Measurements from ENCODE around the gene TRAPPC12.

Gene TRAPPC12

DNA sequence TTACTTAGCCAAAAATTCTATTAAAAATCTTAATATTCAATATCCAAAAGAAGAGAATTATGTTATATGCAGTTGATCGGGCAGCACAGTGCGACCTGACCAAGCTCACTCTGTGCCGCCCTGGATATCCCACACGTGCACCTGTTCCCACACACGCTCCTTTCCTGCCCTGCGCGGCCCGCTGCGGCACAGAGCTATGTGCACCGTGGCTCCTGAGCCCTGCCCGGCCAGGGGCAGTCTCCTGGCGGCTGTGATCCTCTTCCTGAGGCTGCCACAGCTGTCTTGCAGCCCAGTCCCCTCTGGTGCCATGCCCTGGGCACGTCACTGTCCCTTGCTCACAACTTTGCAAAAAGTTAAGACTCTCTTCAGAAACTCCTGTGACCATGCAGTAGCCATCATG lies 29.3 kb downstream of the TRAPPC12 start:
- DNase-seq (ENCODE audit: low read depth in 3 of 3), result no peak

DNA sequence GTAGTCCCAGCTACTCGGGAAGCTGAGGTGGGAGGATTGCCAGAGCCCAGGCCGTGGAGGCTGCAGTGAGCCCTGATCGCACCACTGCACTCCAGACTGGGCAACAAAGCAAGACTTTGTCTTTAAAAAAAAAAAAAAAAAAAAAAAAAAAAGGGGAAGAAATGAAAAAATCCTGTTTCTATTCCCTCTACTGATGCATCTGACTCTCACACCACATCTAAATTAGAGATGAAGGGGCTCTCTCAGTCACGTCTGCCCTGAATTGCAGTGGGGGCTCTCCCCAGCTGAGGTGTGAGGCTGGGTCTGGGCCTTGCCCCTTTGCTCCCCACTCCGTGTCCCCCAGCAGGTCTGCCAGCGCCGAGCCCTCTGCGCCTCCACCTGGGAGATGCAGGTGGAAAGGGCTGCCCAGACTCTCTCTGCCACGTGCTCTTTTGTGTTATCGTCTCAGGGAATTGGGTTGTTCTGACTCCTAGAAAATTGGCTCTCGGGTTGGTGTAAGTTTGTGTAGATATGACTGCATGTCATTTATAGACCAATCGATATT lies 30.2 kb downstream of the TRAPPC12 start:
- no peak for DNase-seq (ENCODE audit: low read depth in 3 of 3)

DNA sequence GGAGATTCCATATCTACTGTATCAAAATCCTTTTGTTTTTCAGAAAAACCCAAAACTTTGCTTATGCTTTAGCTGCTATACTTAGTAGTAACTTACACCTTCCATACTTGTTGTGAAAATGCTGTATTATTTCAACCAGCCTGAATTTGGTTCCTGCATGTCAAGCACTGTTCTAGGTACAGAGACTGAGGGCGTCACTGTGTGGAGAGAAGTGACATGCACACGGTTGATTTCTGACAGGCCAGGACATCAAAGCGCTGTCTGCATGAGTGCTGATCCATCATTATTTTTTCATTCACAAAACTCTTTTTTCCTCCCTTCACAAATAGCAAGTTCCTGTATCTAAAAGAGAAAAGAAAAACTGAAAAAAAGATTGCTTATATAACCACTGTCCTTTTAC lies 31.6 kb downstream of the TRAPPC12 start:
- DNase-seq (ENCODE audit: low read depth in 3 of 3), result no peak

DNA sequence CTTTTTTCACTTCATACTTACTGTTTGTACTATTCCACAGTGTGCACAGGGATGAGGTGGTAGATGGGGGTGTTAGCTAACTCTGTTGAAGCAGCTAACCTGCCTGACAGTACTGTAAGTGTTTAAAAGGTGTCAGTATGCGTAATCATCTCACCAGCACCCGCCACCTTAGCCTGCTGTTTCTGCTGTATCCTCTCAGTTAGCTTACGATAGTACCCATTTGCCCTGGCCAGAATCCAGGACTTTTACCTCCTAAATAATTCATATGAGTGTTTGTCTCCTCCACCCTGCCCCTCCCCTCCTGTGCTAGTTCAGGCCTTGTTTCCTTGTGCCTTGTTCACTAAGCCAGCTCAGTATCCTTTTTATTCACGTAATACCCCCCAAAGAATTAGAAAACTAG lies 34.2 kb downstream of the TRAPPC12 start:
- no peak for DNase-seq (ENCODE audit: low read depth in 3 of 3)

DNA sequence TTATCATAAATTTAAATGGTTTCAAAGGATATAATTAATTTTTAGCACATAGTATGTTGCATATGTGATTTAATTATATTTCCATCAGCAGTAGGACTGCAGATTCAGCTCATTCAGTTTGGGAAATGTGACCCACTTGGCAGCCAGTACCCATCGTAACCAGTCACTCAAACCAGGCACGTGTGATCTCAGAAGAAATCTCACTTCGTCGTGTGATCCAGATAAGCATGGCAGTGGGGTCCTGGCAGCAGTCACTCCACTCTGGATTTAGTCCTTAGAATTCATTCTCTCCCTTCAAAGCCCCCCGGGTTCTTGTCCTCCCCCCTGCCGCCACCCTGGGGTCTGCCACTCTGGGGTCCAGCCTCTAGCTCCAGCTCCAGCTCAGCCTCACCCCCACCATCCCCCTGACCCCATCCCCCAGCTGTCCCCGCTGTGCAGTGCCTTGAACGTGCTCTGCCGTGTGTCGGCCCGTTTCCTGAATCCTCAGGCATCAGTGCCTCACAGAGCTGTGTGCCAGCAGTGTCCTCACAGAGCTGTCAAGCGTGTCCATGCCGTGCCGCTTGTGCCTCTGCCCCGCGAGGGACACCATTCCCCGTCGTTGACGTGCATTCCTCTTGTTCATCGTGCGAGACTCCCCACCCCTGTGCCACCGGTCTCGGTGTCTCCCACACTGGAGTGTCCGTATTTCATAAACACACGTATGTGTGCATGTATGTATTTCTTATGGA lies 34.8 kb downstream of the TRAPPC12 start:
- DNase-seq (ENCODE audit: low read depth in 3 of 3), result no peak

DNA sequence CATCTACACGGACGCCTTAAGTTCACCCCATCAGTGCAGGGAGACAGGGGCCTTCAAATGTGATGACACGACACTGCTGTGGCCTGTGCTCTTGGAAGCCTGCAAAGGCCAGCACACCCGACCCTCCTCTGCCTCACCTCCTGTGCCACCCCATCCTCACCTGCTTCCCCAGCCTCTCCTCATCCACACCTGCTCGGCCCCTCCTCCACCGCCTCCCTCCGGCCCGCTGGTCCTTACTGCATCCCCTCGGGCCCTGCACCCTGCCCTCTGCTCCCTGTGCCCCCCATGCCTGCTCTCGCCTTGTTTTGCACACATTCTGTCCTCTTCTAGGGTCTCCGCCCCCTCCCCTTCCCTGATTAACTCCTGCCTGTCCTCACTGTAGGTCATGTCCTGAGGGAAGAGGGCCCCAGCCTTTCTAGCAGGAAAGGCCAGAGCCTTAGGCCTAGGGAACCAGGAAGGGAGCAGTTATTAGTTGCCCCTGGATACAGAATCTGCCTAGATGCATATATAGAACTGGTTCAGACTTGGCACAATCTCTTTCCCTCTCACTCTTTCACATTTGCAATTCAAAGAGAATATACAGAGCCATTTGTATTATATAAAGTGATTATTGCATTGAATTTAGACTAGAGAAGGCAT lies 39.4 kb downstream of the TRAPPC12 start:
- DNase-seq (ENCODE audit: low read depth in 3 of 3), result no peak

DNA sequence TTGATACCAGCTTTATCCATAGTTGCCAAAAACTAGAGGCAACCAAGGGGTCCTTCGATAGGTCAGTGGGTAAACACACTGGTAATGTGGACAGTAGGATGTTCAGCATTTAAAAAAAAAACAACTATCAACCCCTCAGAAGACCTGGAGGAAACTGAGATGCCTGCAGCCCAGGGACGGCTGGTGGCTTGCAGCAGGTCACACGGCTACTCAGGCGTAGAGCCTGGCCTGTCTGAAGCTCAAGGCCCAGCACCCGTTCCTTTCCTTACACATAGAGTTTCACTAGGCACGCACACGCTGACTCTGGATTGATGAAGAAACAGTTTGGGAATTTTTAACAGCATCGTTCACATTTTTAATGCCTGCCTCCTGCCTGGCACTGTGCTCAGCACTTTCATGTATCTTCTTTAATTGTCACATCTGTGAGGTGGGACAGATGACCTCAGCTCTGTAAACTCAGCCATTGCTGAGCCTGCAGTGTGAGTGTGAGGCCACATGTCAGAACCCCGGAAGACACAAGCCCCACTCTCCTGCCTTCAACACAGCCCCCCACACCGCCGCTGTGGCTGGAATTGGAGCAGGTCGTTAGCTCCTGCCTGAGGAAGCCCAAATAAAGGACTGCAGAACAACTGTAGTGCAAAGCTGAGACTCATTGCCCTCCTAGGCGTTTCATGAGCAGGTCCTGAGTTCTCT lies 40.7 kb downstream of the TRAPPC12 start:
- no peak for DNase-seq (ENCODE audit: low read depth in 3 of 3)

DNA sequence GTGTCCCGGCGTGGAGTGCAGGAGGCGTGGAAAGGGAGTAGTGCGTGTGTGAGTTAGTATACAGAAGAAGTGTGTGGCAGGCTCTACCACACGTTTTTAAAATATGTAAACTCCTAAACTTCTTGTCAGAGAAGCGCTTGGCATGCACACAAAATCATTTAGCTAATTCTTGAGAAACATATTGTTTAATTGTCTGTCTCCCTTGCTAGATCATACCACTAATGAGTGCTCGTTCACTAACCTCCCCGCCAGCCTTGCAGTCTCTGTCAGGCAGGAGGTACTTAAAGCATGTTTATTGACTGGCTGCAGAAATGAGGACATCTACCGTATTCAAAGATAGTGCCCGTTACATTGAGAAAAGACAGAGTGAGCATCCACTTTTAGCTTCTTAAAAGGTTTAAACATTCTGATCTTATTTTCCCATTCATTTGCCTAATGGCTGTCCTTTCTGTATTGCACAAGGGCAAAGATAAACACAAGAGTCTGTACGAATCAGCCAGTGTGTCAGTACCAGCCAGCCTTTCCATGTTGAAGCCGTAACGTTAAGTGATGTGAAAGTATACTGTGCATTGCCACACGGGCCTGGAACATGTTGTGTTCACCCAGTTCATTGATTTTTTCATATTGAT lies 41.4 kb downstream of the TRAPPC12 start:
- DNase-seq (ENCODE audit: low read depth in 3 of 3), result no peak

DNA sequence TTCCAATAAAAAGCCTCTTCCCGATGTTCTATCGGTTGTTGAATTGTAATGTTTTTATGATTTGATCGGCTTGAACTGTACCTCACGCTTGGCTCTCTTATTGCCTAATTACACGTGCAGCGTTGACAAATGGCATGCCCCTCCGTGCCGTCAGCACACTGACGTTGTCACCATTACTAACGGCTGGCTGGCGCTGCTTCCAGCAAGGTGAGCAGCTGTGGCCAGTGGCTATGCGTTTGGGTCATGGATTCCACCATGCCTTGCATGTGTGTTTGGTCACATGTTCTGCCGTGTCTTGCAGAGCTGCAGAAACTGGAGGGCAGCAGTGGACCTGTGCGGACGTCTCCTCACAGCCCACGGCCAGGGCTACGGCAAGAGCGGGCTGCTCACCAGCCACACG lies 42.1 kb downstream of the TRAPPC12 start:
- no peak for DNase-seq (ENCODE audit: low read depth in 3 of 3)

DNA sequence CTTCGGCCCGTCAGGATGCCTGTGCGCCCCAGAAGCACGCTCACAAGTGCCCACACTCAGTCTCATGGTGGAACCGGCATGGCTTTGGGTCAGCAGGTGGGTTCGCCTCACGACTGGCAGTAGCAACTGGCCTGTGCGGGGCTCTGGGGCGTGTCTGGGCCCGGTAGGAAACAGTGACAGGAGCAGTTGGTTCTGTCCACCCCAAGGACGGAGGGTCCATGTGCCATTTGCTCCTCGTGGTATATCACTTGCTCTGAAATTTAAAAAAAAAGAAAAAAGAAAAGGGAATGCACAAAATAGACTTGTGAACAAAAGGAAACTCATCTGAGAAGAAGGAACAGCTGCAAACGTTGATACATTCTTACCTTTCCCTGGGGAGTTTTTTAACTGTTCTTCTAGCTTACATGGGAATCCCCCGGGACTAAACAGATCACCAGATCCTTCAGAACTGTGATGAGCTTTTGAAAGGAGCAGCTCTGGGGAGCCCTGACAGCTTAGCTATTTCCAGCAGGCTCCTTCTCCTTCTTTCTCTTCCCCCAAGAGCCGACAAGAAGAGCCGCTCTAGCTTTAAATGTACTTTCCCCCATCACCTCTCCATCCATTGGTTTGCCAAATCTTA lies 42.8 kb downstream of the TRAPPC12 start:
- no peak for DNase-seq (ENCODE audit: low read depth in 3 of 3)

DNA sequence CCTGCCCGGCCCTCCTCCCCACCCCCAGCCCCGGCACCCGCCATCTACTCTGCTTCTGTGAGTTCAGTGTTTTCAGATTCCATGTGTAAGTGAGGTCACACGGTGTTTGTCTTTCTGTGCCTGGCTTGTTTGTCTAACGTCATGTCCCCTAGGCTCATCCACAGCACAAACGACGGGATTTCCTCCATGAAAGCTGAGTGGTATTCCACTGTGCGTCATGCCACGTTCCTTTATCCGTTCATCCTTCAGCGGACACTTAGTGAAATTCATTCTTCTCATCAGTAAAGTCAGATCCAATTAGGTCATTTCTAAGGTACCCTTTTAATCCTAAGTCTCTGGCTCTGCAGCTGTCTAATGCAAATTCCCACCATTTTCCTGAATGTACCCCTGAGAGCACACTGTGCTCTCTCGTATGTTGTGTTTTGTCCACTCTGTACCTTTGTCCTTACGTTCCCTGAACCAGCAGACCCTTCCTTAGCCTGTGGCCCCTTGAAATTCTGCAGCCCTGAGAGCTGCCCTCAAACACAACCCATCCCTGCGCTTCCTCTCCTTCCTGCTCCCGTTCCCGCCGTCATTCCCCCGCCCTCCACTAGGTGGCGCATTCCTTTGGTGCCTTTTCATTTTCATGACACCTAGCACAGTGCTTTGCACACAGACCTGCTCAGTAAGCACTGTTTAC lies 44.1 kb downstream of the TRAPPC12 start:
- DNase-seq (ENCODE audit: low read depth in 3 of 3), result peak; percentile 45 to 63 (median 59)

DNA sequence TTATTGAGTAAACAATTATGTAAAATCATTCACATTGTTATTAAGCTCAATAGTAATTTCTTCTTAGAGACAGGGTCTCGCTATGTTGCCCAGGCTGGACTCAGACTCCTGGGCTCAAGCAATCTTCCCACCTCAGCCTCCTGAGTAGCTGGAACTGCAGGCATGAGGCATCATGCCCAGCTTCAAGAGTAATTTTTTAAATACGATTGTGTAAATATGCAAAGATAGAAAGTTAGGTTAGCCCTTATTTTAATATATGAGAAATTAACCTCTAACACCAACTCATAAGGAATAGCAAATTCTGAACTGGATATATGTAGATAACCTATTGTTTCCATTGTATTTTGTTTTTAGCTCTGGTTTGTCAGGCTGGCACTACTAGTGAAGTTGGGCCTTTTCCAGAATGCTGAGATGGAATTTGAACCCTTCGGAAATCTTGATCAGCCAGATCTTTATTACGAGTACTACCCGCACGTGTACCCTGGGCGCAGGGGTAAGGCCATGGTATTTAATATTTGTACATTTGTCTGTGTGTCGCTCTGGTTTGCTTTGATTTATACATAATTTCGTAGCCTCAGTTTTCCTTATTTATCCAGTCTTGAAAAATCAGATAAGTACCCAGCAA lies 44.8 kb downstream of the TRAPPC12 start:
- no peak for DNase-seq (ENCODE audit: low read depth in 3 of 3)

DNA sequence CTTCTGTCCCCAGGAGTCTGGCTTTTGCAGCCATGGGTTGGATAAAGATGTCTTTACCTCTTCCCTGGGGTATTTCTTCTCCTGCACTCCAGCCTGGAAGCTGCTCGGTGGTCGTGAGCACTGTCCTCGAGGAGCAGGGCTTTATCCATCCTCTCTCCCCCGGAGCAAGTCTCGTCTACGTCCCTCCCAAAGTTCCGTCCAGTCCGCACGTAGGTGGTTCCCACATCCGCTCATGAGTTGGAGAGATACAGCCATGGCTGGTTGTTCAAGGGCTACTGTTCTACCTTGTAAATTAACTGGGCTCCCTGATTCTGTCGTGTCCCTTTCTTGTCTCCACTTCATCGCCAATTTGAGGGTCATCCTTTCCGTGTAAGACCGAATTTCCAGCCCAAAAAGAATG lies 47.1 kb downstream of the TRAPPC12 start:
- DNase-seq (ENCODE audit: low read depth in 3 of 3), result no peak

DNA sequence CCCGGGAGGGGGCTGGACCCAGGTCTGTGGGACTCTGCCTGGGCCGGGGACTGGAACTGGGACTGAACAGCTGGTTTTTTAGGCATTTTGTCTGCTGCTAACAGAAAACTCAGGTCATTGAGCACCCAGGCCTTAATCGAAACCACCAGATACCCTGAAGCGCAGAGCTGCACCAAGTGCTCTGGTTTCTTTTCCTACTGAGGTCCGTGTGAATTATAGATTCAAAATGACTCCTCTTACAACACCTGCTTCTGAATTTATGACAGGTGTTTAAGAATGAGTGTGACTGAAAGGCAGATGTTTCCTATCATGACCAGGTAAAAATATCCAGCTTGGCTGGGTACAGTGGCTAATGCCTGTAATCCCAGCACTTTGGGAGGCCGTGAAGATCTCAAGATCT lies 47.8 kb downstream of the TRAPPC12 start:
- DNase-seq (ENCODE audit: low read depth in 3 of 3), result no peak

DNA sequence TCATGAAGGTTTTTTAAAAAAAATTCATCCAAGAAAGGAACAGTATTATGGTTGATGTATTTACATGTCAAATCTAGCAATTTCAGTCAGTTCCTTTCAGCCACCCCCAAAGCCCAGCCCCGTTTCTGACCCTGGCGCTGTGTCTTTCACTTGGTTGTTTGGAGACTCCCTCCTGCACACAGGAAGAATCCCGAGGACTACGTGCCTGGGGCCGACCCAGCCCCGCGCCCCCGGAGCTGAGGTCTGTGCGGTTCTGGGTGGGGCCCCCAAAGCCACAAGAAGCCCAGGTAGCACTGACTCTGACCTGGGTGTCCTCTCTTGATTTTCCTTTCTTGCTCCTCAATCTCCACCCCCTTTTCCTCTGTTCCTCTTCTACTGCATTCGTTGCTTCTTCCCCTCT lies 49.1 kb downstream of the TRAPPC12 start:
- no peak for DNase-seq (ENCODE audit: low read depth in 3 of 3)

DNA sequence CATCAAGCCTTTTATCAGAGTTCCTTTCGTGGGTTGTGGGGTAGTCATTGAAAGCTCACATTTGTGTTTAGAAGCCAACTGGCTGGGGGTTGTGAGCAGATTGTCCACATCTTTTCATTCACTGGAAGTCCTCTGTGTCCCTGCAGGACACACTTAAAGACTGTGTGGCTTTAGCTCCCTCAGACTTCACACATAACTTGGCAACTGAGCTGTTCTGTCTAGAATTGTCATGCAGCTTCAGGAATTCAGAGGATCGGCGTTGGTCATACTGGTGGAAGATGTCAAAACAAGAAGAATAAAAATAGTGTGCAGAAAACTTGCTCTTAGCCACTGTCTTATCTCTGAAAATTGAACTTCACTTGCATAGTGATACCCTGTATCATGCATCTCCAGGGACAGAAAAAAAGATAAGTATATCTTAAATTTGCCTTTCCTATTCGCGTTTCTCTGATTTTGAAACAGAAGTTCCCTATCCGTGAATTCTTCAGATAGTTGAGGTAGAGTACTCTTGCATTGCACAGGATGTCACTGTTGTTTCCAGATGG lies 49.6 kb downstream of the TRAPPC12 start:
- no peak for DNase-seq (ENCODE audit: low read depth in 3 of 3)

DNA sequence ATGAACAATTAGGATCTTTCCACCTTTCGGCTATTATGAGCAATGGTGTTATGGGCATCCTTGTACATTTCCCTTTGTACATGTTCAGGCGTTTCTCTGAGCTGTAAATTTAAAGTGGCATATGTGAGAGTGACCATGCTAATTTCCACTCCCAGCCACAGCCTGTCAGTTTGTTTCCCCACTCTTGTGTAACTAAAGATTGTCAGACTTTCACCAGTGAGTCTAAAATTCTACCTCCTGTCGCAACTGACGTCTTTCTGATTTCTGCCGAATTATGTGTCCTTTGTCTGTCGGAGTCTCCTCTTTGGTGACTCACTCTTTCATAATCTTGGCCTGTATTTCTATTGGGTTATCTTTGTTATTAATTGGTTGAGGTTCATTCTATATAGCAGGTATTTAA lies 50.7 kb downstream of the TRAPPC12 start:
- no peak for DNase-seq (ENCODE audit: low read depth in 3 of 3)

DNA sequence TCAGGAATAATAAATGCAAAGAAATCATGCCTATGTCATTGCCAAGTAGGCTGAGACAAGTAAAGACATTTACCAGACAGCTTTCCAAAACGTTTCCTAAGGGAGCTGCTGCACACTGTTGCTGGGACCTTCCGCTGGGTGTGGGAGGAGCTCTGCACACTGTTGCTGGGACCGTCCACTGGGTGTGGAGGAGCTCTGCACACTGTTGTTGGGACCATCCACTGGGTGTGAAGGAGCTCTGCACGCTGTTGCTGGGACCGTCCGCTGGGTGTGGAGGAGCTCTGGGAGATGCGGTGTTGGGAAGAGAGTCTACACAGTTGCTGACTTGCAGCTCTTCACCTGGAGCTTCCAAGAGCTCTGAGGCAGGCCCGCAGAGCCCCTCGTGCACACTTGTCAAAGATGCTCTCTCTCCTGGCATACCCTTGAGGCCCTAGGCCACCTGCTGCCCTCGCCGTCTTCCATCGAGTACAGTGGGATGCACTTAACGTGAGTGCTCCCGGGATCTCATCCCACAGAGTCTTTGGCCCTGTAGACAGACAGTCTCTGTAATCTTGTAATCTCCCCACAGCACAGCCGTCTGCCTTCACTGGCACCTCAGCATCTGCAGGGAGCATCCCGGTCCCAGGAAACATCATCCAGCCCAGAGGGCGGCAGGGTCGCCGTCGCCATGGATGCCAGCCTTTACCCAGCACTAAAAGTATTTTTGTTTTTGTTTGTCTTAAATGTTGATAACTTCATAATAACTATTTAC lies 51.4 kb downstream of the TRAPPC12 start:
- DNase-seq (ENCODE audit: low read depth in 3 of 3), result no peak

DNA sequence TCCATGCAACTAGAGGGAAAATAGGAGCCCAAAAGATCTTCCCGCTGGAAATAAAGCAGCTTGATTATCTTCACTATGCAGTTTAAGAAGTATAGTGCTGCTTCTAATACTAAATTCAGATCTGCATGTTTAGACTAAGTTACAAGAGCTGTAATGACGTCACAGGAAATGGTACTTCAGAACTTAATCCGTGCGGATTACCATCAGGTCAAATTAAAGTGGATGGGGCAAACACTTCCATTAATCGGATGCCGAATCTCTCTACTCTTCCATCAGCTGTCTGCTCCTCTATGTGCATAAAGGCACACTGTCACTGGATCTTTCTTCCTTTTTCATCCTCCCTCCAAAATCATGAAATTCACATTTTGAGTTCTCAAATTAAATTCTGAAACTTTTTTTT lies 52.6 kb downstream of the TRAPPC12 start:
- DNase-seq (ENCODE audit: low read depth in 3 of 3), result no peak
